Upper lobe of right lung (tissue), 1 donor: ENCODE results near the gene KLHL35. TPM values are rescaled to one million over a fixed set of nuclear protein-coding genes. Genes with fewer than 3 reads are reported as not detected.

Source experiments
- ATAC-seq: fragments of 200-7000 bp; cut with Tn5 transposase; one replicate; pipeline ENCODE4 v1.9.1; 2020; ENCODE audit warnings: mild to moderate bottlenecking, moderate library complexity
- DNase-seq: peaks from one replicate; pipeline ENCODE4 v3.0.0-alpha.2; 2020
- H3K27ac ChIP-seq: fragments of 200-600 bp; one replicate; pipeline ENCODE4 v1.8.0; 2022
- H3K27me3 ChIP-seq: fragments of 200-600 bp; one replicate; pipeline ENCODE4 v1.8.0; 2022; ENCODE audit warnings: mild to moderate bottlenecking
- H3K36me3 ChIP-seq: fragments of 200-600 bp; one replicate; pipeline ENCODE4 v1.8.0; 2022
- H3K4me1 ChIP-seq: fragments of 200-600 bp; one replicate; pipeline ENCODE4 v1.8.0; 2022
- H3K4me3 ChIP-seq: fragments of 200-600 bp; one replicate; pipeline ENCODE4 v1.8.0; 2022; ENCODE audit warnings: mild to moderate bottlenecking
- H3K9me3 ChIP-seq: fragments of 200-600 bp; one replicate; pipeline ENCODE4 v1.8.0; 2022
- intact Hi-C: fragments of 100-400 bp; cut with DNase I; formaldehyde crosslinking; loops from one replicate; pipeline ENCODE4 v1.11.0; 2022
- long read RNA-seq: library from polyadenylated mRNA; unstranded; transcript quantifications from one replicate; pipeline ENCODE4 v2.0.0, GENCODE V29; 2021
- total RNA-seq: library from RNA; stranded (reverse); fragmentation: NEBNext Ultra II Directional; extraction: Animal tissue kit (Norgen Biotek cat#: 25700); gene quantifications from one replicate; pipeline ENCODE4 v1.2.1, GENCODE V29; 2021
- TF ChIP-seq, protein P1 (sequence below): fragments of 200-600 bp; IDR thresholded peaks from one replicate; pipeline ENCODE4 v1.8.0; 2022; ENCODE audit warnings: antibody characterized with exemption
- donor health status: DM: no; HTN: yes; CAD: no; lungs with severe emphysema.

The KLHL35 gene, protein sequence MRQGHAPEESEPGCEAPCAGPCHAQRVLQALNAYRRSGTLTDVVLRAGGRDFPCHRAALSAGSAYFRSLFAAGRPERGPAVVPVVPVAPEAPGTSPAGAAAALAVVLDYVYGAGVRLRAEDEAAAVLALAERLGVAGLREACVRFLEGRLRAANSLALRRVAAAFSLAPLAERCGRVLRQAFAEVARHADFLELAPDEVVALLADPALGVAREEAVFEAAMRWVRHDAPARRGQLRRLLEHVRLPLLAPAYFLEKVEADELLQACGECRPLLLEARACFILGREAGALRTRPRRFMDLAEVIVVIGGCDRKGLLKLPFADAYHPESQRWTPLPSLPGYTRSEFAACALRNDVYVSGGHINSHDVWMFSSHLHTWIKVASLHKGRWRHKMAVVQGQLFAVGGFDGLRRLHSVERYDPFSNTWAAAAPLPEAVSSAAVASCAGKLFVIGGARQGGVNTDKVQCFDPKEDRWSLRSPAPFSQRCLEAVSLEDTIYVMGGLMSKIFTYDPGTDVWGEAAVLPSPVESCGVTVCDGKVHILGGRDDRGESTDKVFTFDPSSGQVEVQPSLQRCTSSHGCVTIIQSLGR
- total RNA-seq, result 3.4 TPM
- long read RNA-seq, transcript KLHL35-201 (6 exons, 1,500 nt), result major isoform, 6 of 7 reads
- long read RNA-seq, partial matches to known transcripts, result 1 of 7 reads
- long read RNA-seq, other reads (novel, unspliced or antisense), result 0 of 7 reads

DNA sequence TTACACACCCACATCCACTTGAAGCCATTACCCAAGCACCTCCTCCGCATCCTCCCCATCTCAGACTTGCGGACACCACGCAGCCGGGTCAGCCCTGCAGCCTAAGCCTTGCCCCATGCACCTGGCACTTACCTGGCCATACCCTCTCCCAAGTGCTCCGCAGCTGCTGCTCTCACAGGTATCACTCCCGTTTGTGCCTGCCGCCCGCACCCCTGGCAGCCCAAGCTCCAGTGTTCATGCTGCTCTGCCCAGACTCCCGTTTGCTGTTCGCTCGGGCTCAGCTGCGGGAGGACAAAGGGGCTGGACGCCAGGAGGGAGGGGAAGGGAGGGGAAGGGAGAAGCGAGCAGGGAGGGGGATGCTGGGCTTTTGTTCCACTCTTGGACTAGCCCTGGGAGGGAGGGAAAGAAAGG, at the start of gene KLHL35:
Gene KLHL35, minus strand, starts transcription at position 293 of the 411 bp plus-strand sequence. CDS start 2,574 bp downstream, outside the sequence.
- TF ChIP-seq, protein P1, sequence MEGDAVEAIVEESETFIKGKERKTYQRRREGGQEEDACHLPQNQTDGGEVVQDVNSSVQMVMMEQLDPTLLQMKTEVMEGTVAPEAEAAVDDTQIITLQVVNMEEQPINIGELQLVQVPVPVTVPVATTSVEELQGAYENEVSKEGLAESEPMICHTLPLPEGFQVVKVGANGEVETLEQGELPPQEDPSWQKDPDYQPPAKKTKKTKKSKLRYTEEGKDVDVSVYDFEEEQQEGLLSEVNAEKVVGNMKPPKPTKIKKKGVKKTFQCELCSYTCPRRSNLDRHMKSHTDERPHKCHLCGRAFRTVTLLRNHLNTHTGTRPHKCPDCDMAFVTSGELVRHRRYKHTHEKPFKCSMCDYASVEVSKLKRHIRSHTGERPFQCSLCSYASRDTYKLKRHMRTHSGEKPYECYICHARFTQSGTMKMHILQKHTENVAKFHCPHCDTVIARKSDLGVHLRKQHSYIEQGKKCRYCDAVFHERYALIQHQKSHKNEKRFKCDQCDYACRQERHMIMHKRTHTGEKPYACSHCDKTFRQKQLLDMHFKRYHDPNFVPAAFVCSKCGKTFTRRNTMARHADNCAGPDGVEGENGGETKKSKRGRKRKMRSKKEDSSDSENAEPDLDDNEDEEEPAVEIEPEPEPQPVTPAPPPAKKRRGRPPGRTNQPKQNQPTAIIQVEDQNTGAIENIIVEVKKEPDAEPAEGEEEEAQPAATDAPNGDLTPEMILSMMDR, result no peak
- H3K27ac ChIP-seq, result no peak within 1 kb of the TSS
- intact Hi-C loops, result no loop called here
- H3K4me1 ChIP-seq, result peaks cover 7% of the 10 kb centered on the region
- H3K36me3 ChIP-seq, result no peaks in the 10 kb centered on the region
- DNase-seq, result no peak
- H3K9me3 ChIP-seq, result no peaks in the 10 kb centered on the region
- H3K4me3 ChIP-seq, result no peak within 1 kb of the TSS
- peaks cover 13% of the 10 kb centered on the region for H3K27me3 ChIP-seq
- no peak for ATAC-seq

DNA sequence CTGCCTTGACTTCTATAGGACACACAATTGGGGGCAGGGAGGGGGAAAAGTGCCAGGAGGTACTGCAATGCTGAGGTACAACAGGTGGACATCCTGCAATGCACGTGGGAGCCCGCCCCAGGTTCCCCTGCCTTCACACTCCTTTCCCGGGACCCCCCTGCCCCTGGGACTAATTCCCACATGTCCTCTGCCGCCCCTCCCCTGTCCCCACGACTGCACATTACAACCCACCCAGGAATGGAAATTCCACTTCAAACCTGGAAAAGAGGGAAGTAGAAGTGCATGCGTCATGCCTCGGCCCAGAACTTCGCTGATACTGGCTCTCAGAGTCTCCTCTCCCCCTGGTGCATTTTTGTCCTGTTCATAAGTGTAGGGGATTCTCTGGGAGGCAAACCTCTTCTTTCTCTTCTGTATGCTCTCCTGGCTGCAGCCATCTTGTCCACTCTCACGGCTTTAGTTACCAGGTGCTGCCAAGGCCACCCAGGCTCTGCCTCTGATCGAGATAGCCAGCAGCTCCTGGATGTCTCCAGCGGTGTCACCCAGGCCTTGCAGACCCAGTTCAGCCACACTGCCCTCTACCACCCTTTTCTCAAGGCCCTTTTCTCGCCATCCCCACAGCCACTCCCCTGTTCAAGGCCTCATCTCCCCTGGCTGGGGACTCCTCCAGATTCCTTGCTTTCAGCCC, 49.1 kb upstream of the KLHL35 start:
- Histone ChIP-seq H3K4me1 (peaks cover 2% of the 10 kb centered on the region), H3K4me3 (no peak overlapping the region), H3K27me3 (no peaks in the 10 kb centered on the region), H3K27ac (no peak overlapping the region), H3K9me3 (no peaks in the 10 kb centered on the region), H3K36me3 (no peaks in the 10 kb centered on the region)
- intact Hi-C loops, result no loop called here
- ATAC-seq, result no peak
- DNase-seq, result no peak
- TF ChIP-seq, protein P1, result no peak

DNA sequence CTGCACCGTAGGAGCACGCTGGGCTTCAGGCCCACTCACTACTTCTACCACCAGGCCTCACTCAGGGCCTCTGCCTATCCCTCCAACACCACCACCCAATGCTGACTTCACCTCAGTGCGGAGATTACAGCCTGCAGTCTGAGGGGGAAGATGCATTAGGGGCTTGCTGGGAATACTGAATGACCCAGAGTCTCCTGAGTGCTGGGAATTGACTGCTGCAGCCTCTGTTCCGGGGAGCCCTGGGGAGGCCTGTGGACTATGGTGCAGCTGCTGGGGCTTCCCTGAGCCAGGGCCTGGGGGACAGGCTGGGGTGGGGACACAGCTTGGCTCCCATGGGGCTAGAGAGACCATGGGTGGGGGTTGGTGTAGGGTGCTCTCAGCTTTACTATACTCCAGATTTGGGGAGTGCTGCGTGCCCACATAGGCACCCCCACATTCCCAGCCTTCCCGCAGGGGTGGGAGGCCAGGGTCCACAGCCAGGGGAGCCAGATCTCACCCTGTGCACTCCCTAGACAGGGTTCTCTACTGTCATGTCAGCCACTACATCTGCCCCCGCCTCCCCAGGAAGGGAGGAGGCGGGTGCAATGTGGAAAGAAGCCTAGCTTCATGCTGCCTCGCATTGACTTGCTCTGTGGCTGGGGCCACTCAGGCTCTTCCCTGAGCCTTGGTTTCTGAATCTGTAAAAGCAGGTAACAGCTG, 48.4 kb upstream of the KLHL35 start:
- Histone ChIP-seq H3K27ac (no peak overlapping the region), H3K4me3 (no peak overlapping the region), H3K4me1 (peaks cover 9% of the 10 kb centered on the region), H3K36me3 (no peaks in the 10 kb centered on the region), H3K9me3 (no peaks in the 10 kb centered on the region), H3K27me3 (no peaks in the 10 kb centered on the region)
- TF ChIP-seq, protein P1, result no peak
- DNase-seq (no peak), ATAC-seq (no peak)
- intact Hi-C loops, result no loop called here

DNA sequence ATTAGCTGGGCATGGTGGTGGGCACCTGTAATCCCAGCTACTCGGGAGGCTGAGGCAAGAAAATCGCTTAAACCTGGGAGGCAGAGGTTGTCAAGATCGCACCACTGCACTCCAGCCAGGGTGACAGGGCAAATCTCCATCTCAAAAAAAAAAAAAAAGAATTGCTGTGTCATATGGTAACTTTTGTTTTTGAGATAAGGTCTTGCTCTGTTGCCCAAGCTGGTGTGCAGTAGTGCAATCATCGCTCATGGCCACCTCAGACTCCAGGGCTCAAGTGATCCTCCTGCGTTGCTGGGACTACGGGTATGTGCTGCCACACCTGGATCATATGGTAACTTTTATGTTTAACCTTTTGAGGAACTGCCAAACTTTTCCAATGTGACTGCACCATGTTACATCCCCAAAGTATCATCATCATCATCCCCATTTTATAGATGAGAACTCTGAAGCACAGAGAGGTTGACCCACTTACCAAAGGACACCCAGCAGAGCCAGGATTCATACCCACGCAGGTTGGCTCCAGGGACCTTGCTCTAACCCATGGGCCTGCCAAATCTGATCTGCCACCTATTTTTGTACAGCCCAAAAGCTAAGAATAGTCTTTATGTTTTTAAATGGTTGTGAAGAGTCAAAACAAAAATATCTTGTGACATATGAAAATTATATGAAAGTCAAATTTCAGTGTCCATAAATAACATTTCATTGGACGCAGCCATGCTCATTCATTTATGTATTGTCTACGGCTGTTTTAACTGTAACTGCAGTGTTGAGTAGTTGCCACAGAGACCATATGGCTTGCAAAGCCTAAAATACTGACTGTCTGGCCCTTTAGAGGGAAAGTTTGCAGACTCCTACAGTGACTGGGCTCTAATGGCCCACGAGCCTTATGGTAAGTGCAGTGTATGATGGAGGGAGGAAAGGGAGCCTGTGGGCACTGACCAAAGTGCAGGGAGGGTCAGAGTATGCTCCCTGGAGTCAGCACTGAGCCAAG, 47.5 kb upstream of the KLHL35 start:
- intact Hi-C loops, result no loop called here
- TF ChIP-seq, protein P1, result no peak
- peaks cover 18% of the 10 kb centered on the region for H3K4me1 ChIP-seq

More for the DNA sequence above, 47.5 kb upstream of the KLHL35 start:
- DNase-seq, result no peak
- Histone ChIP-seq H3K27ac (no peak overlapping the region), H3K4me3 (no peak overlapping the region), H3K9me3 (no peaks in the 10 kb centered on the region), H3K36me3 (no peaks in the 10 kb centered on the region), H3K27me3 (no peaks in the 10 kb centered on the region)
- ATAC-seq, result no peak
